Measurements from ENCODE around the gene ISCU. TPM values are rescaled to one million over a fixed set of nuclear protein-coding genes. Genes with fewer than 3 reads are reported as not detected.
"Not testable (repeated sequence)": the region's sequence is repeated elsewhere in the genome, so short reads cannot be mapped to it uniquely, and the experiment has no call there.

The ISCU gene
- total RNA-seq, 1 donor from 2014 or later: 106 TPM

DNA sequence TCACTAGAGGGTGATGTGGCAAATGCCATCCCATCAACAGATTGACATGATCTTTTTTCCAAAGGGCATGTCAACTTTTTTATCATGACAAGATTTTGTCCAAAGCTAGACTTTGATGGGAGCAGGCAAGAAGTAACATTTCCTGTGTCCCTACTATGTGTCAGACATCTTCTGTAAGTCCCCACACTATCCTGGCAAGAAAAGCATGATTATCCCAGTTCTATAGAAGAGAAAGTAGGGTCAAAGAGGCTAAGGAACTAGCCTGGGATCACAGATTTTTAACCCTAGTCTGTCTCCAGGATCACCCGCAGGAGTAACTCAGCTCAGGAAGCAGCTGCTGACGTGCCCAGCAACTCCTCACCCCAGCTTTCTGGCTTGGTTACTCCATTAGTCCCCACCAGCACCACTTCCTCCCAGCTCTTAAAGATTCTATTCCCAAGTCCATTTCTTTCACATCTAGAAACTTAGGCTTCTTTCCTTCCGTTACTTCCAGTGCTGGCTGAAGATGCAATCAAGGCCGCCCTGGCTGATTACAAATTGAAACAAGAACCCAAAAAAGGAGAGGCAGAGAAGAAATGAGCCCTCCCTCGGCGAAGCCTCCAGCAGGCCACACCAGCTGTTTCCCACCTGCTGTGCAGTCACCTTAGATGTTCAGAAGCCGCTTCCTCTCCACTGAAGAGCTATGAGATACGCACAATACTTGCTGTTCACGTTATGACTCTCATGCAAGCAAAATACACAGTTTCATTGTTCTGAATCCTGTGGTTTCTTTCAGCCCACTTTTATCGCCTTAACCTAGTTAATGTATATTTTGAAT lies 6.2 kb downstream of the ISCU start:
- DNase-seq (ENCODE audit: extremely low read depth, low read depth, low spot score): no peak

DNA sequence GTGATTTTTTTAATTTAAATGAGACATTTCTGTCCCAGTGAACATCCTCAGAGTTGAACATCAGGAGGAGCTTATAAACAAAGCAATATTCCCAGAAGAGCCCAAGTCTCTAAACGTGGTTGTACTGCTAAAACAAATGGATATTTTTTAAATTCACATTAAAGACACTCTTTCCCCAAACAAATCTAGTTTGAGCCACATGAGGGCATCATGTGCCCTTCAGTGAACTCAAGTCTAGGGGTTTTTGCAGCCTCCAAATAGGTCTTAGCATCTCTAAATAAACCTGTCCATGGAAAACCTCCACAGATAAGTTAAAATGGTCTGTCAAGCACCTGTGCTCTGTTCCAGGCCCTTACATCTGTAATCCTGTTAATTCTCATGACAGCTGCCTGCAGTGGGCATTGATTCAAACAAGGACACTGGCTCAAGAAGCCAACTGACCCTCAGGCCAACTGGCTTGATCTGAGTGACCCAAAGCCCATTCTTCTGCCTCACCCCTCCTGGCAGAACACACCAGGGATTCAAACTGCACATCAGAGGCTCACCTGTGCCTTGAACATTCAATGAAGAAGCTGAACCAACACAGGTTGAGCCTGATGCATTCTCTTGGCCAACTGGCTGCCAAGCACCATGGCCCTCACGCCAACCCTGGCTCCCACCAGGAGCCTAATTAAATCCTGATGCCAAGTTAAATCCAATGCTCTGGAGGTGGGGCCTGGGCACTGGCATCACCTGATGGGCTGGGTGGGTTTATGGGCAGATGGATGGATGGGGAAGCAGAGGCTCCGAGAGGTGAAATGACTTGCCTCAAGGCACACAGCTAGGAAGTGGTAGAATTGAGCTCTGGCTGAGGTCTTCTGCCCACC lies 8.6 kb downstream of the ISCU start:
- DNase-seq (ENCODE audit: extremely low read depth, low read depth, low spot score): no peak

DNA sequence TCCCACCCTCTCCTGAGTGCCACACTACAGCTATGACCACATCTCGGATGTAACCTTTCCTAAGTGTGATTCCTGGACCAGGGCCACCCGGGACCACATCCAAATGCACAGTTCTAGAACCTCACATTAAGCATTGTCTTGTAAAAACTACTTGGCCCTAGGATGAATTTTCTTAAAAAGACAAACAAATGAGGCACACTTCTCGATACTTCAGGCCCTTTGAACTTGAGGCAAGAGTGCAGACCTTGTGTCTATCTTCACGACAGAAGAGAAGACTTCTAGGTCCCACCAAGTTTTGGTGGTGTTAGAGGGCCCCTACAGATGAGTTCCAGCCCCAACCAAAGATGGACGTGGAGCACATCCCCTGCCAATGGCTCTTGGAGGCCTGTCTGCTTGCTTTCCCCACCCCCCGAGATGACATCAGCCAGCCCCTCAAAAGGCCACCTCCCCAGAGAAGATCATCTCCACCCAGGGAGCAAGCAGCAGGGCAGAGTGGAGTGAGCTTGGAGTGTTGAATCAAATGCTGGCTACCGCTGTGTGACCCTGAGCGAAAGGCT lies 9.3 kb downstream of the ISCU start:
- DNase-seq (ENCODE audit: extremely low read depth, low read depth, low spot score): no peak

- no peak for DNase-seq (ENCODE audit: extremely low read depth, low read depth, low spot score)
These were observed 9.9 kb downstream of the ISCU start for GRCh38 chr12:108572166-108572790.

DNA sequence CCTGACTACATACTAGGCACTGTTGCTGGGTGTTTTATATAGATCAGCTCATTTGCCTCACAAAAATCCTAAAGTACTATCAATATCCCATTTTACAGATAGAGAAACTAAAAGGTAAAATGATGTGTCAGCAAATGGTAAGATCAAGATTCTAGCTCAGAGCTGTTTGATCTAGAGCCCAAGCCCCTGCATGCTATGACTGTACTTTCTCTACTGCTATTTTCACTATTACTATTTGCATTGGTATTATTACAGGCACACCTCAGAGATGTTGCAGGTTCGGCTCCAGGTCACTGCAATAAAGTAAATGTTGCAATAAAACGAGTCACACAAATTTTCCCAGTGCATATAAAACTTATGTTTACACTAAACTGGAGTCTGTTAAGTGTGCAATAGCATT lies 10.9 kb downstream of the ISCU start:
- no peak for DNase-seq (ENCODE audit: extremely low read depth, low read depth, low spot score)

DNA sequence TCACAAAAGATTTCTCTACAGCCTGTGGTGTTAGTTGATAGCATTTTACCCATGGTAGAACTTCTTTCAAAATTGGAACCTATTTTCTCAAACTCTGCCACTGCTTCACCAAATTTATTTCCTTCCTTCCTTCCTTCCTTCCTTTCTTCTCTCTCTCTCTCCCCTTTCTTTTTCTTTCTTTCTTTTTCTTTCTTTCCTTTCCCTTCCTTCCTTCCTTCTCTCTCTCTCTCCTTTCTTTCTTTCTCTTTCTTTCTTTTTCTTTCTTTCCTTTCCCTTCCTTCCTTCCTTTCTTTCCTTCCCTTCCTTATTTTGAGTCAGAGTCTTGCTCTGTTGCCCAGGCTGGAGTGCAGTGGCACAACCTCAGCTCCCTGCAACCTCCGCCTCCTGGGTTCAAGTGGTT lies 11.9 kb downstream of the ISCU start:
- DNase-seq (ENCODE audit: extremely low read depth, low read depth, low spot score): not testable (repeated sequence)

DNA sequence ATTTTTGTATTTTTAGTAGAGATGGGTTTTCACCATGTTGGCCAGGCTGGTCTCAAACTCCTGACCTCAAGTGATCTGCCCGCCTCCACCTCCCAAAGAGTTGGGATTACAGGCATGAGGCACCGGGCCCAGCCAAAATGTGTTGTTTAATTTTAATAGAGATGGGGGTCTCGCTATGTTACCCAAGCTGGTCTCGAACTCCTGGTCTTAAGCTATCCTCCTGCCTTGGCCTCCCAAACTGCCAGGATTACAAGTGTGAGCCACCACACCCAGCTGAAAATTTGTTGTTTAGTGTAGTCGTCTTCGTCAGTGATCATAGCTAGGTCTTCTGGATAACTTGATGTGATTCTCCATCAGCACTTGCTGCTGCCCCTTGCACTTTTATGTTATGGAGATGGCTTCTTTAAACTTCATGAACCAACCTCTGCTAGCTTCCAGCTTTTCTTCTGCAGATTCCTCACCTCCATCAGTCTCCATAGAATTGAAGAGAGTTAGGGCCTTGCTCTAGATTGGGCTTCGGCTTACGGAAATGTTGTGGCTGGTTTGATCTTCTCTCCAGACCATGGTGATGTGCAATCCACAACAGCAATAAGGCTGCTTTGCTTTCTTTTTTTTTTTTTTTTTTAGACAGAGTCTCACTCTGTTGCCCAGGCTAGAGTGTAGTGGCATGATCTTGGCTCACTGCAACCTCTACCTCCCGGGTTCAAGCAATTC lies 13.0 kb downstream of the ISCU start:
- no peak for DNase-seq (ENCODE audit: extremely low read depth, low read depth, low spot score)

- no peak for DNase-seq (ENCODE audit: extremely low read depth, low read depth, low spot score)
These were observed 14.4 kb downstream of the ISCU start for GRCh38 chr12:108576660-108577234.

- no peak for DNase-seq (ENCODE audit: extremely low read depth, low read depth, low spot score)
These were observed 15.1 kb downstream of the ISCU start for GRCh38 chr12:108577458-108577857.

- no peak for DNase-seq (ENCODE audit: extremely low read depth, low read depth, low spot score)
These were observed 15.9 kb downstream of the ISCU start for GRCh38 chr12:108578264-108578663.

- no peak for DNase-seq (ENCODE audit: extremely low read depth, low read depth, low spot score)
These were observed 16.4 kb downstream of the ISCU start for GRCh38 chr12:108578813-108579212.

- DNase-seq (ENCODE audit: extremely low read depth, low read depth, low spot score): no peak
These were observed 18.1 kb downstream of the ISCU start for GRCh38 chr12:108580531-108580930.

DNA sequence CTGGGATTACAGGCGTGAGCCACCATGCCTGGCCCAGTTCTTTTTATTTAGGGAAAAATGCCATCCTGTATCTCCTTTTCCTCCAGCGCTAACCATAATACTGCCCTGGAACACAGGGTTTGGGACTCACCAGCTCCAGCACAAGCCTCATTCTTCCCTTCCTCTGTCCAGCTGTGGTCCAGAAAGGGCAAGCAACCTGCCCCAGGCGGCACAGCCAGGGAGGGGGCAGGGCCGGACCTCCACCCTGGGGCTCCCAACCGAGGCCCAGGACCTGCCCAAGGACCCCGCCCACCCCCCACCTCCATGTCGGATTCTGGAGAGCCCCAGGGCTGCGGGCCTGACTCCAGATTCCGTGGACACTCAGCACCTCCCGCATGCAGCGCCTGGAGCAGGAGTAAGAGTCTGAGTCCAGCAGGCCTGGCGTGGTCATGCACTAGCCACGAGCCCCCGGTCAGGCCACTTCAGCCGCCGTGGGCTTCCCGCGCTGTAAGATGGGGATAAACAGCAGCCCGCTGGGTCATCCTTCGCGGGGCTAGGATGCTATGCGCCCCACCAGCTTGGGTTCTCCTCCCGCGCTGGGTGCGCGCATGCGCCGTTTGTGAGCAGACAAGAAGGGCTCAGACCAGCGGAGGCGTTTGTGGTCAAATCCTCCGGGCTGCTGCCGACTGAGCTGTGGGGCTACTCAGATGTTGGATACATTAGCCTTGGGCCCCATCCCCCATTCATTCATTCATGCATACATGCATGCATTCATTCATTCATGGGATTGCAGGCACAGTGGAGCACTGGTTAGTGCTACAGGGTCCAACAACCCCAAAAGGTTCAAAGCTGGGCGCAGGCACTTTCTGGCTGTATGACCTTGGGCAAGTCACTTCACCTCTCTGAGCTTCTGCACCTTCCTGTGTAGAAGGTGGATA lies 19.2 kb downstream of the ISCU start:
- DNase-seq (ENCODE audit: extremely low read depth, low read depth, low spot score): no peak

- DNase-seq (ENCODE audit: extremely low read depth, low read depth, low spot score): no peak
These were observed 20.1 kb downstream of the ISCU start for GRCh38 chr12:108582509-108582908.

- no peak for DNase-seq (ENCODE audit: extremely low read depth, low read depth, low spot score)
These were observed 20.8 kb downstream of the ISCU start for GRCh38 chr12:108582978-108583770.

DNA sequence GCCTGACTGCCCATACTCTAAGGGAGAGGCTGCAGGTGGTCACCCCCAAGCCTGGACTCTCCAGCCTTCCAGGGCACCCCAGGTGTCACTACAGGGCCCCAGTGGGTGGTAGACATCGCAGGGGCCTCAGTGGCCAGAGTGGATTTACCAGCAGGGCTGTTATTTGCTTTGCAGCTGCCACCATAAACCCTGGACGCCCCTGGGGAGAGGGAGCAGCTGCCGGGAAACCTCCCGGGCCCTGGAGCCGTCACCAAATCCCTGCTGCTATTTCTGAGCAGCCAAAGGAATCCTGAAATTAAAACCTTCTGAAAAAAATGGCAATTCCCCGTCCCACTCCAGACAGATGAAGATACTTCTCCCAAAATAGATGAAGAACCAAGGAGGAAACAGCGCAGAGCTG lies 21.6 kb downstream of the ISCU start:
- no peak for DNase-seq (ENCODE audit: extremely low read depth, low read depth, low spot score)

- DNase-seq (ENCODE audit: extremely low read depth, low read depth, low spot score): no peak
These were observed 22.2 kb downstream of the ISCU start for GRCh38 chr12:108584456-108585065.

- DNase-seq (ENCODE audit: extremely low read depth, low read depth, low spot score): no peak
These were observed 23.5 kb downstream of the ISCU start for GRCh38 chr12:108585864-108586263.
